HEK293 (cell line): Measurements from ENCODE around the gene BRDT.

Experiments
- EGR2 ChIP-seq: fragments of 450-650 bp; formaldehyde crosslinking; IDR thresholded peaks from 2 replicates; pipeline ENCODE4 v1.5.1; 2016; ENCODE audit warnings: low read depth, missing biosample characterization, missing genetic modification characterization
- MEIS1 ChIP-seq: sonication (generic); formaldehyde crosslinking; IDR thresholded peaks from 2 replicates; pipeline ENCODE4 v1.8.1; 2022; ENCODE audit warnings: missing genetic modification reagents, mild to moderate bottlenecking, borderline replicate concordance
- YY1 ChIP-seq: fragments of 450-650 bp; formaldehyde crosslinking; IDR thresholded peaks from 2 replicates; pipeline ENCODE4 v1.5.1; 2018; ENCODE audit warnings: missing biosample characterization, missing genetic modification characterization
- ZBTB21 ChIP-seq: fragments of 450-650 bp; formaldehyde crosslinking; IDR thresholded peaks from 2 replicates; pipeline ENCODE4 v1.5.1; 2017; ENCODE audit warnings: missing biosample characterization, missing genetic modification characterization
- ZNF112 ChIP-seq: fragments of 450-650 bp; formaldehyde crosslinking; IDR thresholded peaks from 2 replicates; pipeline ENCODE4 v1.5.0; 2017; ENCODE audit warnings: missing biosample characterization, missing genetic modification characterization
- ZNF792 ChIP-seq: fragments of 450-650 bp; formaldehyde crosslinking; IDR thresholded peaks from 2 replicates; pipeline ENCODE4 v1.5.1; 2016; ENCODE audit warnings: missing biosample characterization, missing genetic modification characterization
- TF ChIP-seq, protein P1 (sequence below): fragments of 450-650 bp; formaldehyde crosslinking; IDR thresholded peaks from 2 replicates; pipeline ENCODE4 v1.5.1; 2016; ENCODE audit warnings: missing biosample characterization, missing genetic modification characterization
- TF ChIP-seq, protein P2 (sequence below): fragments of 450-650 bp; formaldehyde crosslinking; IDR thresholded peaks from 2 replicates; pipeline ENCODE4 v1.5.1; 2016; ENCODE audit warnings: missing biosample characterization, missing genetic modification characterization, low read depth
- TF ChIP-seq, protein P3 (sequence below): fragments of 450-650 bp; formaldehyde crosslinking; IDR thresholded peaks from 2 replicates; pipeline ENCODE4 v1.5.1; 2016; ENCODE audit warnings: missing biosample characterization, missing genetic modification characterization
- TF ChIP-seq, protein P4 (sequence below): IDR thresholded peaks from 2 replicates; pipeline ENCODE4 v1.6.1; 2011; ENCODE audit warnings: mild to moderate bottlenecking, low read depth, low read length, borderline replicate concordance
- TF ChIP-seq, protein P5 (sequence below): fragments of 450-650 bp; formaldehyde crosslinking; IDR thresholded peaks from 2 replicates; pipeline ENCODE4 v1.5.1; 2017; ENCODE audit warnings: missing biosample characterization, missing genetic modification characterization

DNA sequence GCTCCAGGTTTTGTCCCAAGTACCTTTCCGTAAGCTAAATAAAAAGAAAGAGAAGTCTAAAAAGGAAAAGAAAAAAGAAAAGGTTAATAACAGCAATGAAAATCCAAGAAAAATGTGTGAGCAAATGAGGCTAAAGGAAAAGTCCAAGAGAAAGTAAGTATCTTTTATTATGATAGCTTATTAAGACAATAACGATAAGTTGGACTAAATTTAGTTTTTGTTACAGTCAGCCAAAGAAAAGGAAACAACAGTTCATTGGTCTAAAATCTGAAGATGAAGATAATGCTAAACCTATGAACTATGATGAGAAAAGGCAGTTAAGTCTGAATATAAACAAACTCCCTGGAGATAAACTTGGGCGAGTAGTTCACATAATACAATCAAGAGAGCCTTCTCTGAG lies 31.5 kb downstream of the BRDT start:
- no peak for TF ChIP-seq ZNF792 (tag by site-specific recombination)
- TF ChIP-seq, protein P1, sequence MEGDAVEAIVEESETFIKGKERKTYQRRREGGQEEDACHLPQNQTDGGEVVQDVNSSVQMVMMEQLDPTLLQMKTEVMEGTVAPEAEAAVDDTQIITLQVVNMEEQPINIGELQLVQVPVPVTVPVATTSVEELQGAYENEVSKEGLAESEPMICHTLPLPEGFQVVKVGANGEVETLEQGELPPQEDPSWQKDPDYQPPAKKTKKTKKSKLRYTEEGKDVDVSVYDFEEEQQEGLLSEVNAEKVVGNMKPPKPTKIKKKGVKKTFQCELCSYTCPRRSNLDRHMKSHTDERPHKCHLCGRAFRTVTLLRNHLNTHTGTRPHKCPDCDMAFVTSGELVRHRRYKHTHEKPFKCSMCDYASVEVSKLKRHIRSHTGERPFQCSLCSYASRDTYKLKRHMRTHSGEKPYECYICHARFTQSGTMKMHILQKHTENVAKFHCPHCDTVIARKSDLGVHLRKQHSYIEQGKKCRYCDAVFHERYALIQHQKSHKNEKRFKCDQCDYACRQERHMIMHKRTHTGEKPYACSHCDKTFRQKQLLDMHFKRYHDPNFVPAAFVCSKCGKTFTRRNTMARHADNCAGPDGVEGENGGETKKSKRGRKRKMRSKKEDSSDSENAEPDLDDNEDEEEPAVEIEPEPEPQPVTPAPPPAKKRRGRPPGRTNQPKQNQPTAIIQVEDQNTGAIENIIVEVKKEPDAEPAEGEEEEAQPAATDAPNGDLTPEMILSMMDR (tag by site-specific recombination) = no peak
- TF ChIP-seq, protein P2, sequence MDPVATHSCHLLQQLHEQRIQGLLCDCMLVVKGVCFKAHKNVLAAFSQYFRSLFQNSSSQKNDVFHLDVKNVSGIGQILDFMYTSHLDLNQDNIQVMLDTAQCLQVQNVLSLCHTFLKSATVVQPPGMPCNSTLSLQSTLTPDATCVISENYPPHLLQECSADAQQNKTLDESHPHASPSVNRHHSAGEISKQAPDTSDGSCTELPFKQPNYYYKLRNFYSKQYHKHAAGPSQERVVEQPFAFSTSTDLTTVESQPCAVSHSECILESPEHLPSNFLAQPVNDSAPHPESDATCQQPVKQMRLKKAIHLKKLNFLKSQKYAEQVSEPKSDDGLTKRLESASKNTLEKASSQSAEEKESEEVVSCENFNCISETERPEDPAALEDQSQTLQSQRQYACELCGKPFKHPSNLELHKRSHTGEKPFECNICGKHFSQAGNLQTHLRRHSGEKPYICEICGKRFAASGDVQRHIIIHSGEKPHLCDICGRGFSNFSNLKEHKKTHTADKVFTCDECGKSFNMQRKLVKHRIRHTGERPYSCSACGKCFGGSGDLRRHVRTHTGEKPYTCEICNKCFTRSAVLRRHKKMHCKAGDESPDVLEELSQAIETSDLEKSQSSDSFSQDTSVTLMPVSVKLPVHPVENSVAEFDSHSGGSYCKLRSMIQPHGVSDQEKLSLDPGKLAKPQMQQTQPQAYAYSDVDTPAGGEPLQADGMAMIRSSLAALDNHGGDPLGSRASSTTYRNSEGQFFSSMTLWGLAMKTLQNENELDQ (tag by site-specific recombination) = no peak
- TF ChIP-seq EGR2 = no peak
- TF ChIP-seq MEIS1 (CRISPR knock-in tag) = no peak
- TF ChIP-seq, protein P3, sequence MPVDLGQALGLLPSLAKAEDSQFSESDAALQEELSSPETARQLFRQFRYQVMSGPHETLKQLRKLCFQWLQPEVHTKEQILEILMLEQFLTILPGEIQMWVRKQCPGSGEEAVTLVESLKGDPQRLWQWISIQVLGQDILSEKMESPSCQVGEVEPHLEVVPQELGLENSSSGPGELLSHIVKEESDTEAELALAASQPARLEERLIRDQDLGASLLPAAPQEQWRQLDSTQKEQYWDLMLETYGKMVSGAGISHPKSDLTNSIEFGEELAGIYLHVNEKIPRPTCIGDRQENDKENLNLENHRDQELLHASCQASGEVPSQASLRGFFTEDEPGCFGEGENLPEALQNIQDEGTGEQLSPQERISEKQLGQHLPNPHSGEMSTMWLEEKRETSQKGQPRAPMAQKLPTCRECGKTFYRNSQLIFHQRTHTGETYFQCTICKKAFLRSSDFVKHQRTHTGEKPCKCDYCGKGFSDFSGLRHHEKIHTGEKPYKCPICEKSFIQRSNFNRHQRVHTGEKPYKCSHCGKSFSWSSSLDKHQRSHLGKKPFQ (tag by site-specific recombination) = no peak
- TF ChIP-seq, protein P4, sequence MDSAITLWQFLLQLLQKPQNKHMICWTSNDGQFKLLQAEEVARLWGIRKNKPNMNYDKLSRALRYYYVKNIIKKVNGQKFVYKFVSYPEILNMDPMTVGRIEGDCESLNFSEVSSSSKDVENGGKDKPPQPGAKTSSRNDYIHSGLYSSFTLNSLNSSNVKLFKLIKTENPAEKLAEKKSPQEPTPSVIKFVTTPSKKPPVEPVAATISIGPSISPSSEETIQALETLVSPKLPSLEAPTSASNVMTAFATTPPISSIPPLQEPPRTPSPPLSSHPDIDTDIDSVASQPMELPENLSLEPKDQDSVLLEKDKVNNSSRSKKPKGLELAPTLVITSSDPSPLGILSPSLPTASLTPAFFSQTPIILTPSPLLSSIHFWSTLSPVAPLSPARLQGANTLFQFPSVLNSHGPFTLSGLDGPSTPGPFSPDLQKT = no peak
- TF ChIP-seq, protein P5, sequence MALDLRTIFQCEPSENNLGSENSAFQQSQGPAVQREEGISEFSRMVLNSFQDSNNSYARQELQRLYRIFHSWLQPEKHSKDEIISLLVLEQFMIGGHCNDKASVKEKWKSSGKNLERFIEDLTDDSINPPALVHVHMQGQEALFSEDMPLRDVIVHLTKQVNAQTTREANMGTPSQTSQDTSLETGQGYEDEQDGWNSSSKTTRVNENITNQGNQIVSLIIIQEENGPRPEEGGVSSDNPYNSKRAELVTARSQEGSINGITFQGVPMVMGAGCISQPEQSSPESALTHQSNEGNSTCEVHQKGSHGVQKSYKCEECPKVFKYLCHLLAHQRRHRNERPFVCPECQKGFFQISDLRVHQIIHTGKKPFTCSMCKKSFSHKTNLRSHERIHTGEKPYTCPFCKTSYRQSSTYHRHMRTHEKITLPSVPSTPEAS (tag by site-specific recombination) = no peak
- no peak for TF ChIP-seq ZNF112 (tag by site-specific recombination)
- TF ChIP-seq ZBTB21 = no peak
- no peak for TF ChIP-seq YY1 (tag by site-specific recombination)
